Globus pallidus (tissue), 1 donor: ENCODE data around the gene MEIKIN.

Experiments used
- DNase-seq: peaks from one replicate; pipeline ENCODE4 v3.0.0-alpha.2; 2015; ENCODE audit warnings: low spot score

The MEIKIN gene

DNA sequence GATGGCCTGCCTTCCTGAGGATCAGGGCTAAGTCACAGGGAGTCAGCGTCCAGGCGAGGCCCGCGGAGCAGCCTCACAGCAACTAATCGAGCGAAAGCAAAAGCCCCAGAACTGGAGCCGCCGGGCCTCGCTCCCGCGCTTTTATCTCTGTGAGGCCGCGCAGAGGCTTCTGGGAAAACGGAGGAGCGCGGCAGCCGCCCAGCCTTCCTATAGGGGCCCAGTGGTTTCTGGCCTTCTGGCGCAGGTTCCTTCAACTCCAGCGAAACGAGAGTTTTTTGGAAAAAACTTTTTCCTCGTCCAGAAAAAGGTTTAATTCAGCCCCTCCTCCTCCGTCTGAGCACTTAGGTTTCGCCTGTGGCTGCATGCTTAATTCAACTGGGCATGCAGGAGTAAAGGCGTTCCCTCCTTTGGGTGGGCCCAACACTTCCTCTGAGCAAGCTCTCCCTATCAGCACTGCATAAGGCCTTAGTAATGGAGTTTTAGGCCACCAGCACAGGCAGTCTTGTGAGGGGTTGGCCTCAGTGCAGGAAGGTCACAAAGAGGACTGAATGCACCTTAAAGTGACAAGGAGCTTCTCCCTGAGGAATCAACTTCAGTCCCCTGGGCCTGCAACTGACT, at the start of gene MEIKIN:
Gene MEIKIN, minus strand, starts transcription at position 113 of the 618 bp plus-strand sequence. CDS start 158 bp downstream, outside the sequence.
- DNase-seq = no peak

DNA sequence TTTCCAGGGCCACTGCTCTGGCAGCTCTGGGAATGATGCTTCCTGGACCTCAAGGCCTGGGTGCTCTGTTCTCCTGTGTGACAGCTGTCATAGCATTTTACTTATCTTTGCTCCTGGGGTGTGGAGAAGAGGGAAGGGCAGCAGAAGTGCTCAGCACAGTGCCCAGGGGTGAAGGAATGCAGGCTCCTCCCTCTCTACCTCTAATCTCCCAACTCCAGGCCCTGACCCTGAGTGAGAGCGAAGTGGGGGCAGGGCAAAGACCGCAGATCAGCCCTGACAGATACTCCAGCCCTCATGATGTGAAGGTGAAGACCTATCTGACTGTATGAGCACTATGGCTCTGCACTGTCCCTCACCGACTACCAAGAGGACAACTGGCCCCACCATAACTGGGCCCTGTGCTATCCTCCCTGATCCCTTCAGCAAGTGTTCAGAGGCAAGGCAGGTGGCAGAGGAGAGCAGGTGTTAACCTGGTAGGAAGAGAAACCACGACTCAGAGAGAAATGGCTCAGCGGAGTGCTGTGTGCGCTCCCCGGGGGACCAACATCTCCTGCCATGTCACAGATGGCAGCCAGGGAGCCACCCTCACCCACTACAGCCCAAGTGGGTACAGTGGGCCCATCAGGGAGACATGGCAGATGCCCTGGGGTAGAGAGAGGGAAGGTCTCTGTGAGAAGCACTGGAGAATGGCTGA, 49.2 kb upstream of the MEIKIN start:
- no peak for DNase-seq

- no peak for DNase-seq
These were observed 48.6 kb upstream of the MEIKIN start for GRCh38 chr5:131994090-131994489.

DNA sequence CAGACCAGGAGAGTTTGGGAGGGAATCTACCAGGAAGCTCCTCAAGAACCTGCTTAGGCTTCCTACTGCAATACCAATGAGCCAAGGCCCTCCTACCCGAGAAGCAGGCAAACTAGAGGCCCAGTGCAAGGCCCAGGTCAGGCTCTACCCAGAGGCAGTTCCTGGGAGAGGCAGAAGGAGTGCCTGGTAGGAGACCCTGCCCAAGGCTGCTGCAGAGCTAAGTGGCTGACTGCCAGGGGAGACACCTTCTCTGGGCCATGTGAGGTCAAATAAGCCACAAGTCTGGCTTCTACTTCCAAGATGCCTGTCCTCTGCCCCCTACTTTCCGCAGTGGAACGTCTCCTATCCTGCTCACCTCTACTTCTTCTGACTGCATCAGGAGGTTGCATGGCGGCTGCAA, 48.2 kb upstream of the MEIKIN start:
- DNase-seq = no peak

DNA sequence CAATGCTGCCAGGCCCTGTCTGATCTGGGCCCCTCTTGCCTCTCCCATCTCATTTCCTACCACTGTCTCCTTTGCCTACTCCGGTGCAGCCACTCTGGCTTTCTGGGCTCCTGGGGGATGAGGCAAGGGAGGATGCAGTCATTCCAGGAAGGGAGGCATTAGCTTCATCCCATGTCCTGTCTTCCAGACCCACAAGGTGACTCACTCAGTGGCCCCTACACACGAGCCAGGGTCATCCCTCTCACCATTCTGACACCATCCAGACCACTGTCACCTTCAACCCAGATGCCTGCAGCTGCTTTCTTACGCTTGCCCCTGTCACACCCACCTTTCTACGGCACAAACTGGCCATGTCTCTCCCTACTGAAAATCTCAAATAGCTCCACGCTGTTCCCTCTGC, 46.9 kb upstream of the MEIKIN start:
- no peak for DNase-seq

DNA sequence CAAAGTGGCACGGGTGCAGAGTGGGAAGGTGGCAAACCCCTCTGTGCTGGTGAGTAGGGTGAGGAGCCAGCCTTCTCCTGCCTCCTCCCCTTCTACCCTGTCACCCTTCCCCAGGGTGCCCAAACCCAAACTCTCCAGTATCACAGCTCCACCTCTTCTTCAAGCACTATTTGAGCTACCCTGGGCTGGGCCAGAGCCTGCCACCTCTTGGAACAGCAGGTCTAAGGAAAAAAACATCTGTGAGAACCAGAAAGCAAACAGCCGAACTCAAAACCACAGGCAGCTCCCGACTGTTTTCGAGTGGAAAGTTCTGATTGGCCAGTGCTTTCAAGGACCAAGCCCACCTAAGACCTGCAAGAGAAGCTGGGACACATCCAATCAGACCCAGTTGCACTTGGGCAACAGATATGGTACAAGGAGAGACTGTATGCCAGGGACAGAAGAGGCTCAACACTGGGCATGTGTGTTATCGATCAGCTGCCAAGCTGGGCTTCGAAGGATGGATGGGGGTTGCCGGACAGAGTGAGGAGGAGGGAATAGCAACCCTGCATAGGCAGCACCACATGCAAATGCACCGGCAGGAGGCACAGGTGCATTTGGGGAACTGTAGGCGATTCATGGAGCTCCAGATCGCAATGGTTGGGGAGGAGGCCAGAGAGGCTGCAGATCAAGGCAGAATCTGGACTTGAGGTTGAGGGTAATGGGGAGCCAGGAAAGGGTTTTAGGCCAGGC, 46.3 kb upstream of the MEIKIN start:
- DNase-seq = no peak

- DNase-seq = no peak
These were observed 45.3 kb upstream of the MEIKIN start for GRCh38 chr5:131990716-131991115.

DNA sequence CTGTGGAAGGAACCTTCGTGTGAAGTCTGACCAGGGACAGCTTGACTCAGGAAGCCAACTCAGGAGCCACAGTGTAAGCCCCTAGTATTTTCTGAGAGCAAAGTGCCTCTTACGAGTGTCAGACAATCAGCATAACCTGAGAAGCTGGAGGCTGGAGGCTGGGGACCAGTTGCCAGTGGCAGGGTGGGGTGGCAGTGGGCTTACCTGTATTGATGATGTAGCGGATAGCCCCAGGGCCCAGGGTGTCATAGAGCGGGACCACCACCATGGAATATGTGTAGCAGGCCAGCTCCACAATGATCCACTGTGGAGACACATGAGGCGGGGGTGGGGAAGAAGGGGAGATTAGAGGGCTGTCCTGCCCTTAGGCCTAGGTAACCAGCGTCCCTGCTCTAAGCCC, 43.1 kb upstream of the MEIKIN start:
- DNase-seq = no peak

GRCh38 chr5:131987251-131987650, 41.8 kb upstream of the MEIKIN start:
- DNase-seq = no peak

- peak; percentile 79 for DNase-seq
These were observed 40.9 kb upstream of the MEIKIN start for GRCh38 chr5:131986161-131986912.

- DNase-seq = peak; percentile 62
These were observed 39.6 kb upstream of the MEIKIN start for GRCh38 chr5:131984956-131985665.

GRCh38 chr5:131983244-131983771, 37.8 kb upstream of the MEIKIN start:
- DNase-seq = no peak

DNA sequence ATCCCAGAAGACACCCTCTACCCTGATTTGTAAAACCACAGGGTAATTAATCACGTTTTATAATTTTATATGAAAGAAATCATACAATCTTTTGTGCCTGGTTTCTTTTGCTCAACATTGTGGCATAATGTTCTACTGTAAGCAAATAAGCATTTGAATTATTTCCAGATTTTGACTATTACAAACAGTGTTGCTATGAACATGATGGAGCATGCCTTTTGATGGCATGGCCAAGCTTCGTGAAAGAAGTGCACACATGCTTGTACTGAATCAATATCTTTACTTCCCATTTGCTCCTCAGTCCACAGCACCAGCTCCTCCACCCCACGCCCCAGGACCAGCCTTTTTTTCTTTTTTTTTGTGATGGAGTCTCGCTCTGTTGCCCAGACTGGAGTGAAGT, 36.1 kb upstream of the MEIKIN start:
- no peak for DNase-seq

- no peak for DNase-seq
These were observed 35.2 kb upstream of the MEIKIN start for GRCh38 chr5:131980696-131981095.

DNA sequence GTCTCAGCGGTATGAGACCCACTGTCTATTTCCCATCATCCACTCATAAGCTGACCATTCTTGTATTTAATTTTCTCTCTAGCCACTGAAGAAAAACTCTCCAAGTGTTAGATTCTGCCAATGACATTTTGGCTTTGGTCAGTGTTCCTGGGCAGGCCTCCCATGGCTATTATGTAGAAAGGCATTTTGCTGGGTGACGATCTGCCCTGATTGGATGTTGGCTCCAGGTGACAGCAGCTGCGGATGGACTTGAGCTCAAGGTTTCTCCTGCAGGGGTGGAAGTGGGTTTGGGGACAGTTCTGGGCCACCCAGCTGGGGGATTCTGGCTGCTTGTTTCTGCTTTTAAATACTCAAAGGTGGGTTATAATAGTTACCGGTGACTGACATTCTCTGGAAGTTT, 34.4 kb upstream of the MEIKIN start:
- peak; percentile 64 for DNase-seq

DNA sequence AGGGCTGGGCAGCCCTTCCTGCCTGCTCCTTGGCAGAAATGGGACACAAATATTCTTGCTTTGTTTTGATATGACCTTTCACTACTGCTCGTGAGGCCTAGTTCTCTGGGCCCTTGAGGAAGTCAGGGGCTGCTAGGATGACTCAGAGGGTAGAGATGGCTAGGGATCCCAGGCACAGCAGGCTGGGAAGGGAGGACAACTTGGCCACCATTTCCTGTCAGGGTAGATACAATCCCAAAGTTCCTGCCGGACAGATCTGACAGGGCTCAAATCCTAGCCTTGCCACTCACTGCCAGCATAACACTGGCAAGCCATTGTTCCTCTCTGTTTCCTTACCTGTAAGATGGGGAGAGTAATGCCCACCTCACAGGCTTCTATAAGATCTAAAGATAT, 31.7 kb upstream of the MEIKIN start:
- no peak for DNase-seq

GRCh38 chr5:131976414-131977211, 31.1 kb upstream of the MEIKIN start:
- DNase-seq = no peak

- no peak for DNase-seq
These were observed 29.7 kb upstream of the MEIKIN start for GRCh38 chr5:131974956-131975726.

GRCh38 chr5:131974622-131974955, 29.1 kb upstream of the MEIKIN start:
- no peak for DNase-seq

- DNase-seq = no peak
These were observed 28.6 kb upstream of the MEIKIN start for GRCh38 chr5:131974016-131974415.
